ENCODE results near the gene CLDN11.

CLDN11 gene

GRCh38 chr3:170448584-170448983 lies 29.9 kb downstream of the CLDN11 start:
- Histone ChIP-seq H3K36me3 (ENCODE audit: control insufficient read depth in 2 of 2, insufficient read depth in 1 of 2, low read length in 2 of 2) (no peaks in the 10 kb centered on the region), H3K9me3 (ENCODE audit: control insufficient read depth, insufficient read depth, low read depth, low read length) (no peaks in the 10 kb centered on the region), H3K4me1 (ENCODE audit: control insufficient read depth, insufficient read depth, low read length) (no peaks in the 10 kb centered on the region), H3K27ac (ENCODE audit: extremely low read depth, low read depth, low read length) (no peak overlapping the region), H3K4me3 (ENCODE audit: low read depth, low read length) (no peak overlapping the region)
- POLR2A ChIA-PET: no interaction called here
- TF ChIP-seq ZSCAN18 (tag by site-specific recombination; IDR thresholded peaks at IDR 0.05) (no peak), ZNF791 (tag by site-specific recombination; IDR thresholded peaks at IDR 0.05) (no peak), ZNF169 (tag by site-specific recombination; IDR thresholded peaks at IDR 0.05) (no peak), PRDM1 (tag by site-specific recombination; IDR thresholded peaks at IDR 0.05) (peak; percentile 88)
- TF ChIP-seq, protein P1, sequence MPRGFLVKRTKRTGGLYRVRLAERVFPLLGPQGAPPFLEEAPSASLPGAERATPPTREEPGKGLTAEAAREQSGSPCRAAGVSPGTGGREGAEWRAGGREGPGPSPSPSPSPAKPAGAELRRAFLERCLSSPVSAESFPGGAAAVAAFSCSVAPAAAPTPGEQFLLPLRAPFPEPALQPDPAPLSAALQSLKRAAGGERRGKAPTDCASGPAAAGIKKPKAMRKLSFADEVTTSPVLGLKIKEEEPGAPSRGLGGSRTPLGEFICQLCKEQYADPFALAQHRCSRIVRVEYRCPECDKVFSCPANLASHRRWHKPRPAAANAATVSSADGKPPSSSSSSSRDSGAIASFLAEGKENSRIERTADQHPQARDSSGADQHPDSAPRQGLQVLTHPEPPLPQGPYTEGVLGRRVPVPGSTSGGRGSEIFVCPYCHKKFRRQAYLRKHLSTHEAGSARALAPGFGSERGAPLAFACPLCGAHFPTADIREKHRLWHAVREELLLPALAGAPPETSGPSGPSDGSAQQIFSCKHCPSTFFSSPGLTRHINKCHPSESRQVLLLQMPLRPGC (tag by site-specific recombination; IDR thresholded peaks at IDR 0.05): no peak
- CTCF ChIA-PET: interaction anchor here (0.6 to 1.2 kb wide), 2 partner anchors 351 to 363 kb away, joined by 4 to 6 read pairs; no protein-coding TSS in a partner anchor

DNA sequence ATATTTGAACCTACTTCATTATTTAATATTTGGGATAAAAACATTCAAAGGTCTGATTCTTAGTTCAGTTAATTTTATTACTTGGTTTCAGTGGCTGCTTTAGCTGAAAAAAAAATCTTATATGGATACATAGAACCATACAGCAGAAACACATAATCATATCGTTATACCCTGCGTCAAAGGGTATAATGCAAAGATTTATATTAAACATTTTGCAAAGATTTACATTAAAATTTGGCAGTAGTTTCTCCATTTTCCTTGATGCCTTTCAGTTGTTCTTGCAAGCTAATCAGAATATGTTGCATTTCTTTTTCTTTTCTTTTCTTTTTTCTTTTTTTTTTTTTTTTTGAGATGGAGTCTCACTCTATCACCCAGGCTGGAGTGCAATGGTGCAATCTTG lies 31.4 kb downstream of the CLDN11 start:
- Histone ChIP-seq H3K36me3 (ENCODE audit: control insufficient read depth in 2 of 2, insufficient read depth in 1 of 2, low read length in 2 of 2) (no peaks in the 10 kb centered on the region), H3K4me1 (ENCODE audit: control insufficient read depth, insufficient read depth, low read length) (no peaks in the 10 kb centered on the region), H3K9me3 (ENCODE audit: control insufficient read depth, insufficient read depth, low read depth, low read length) (no peaks in the 10 kb centered on the region), H3K27ac (ENCODE audit: extremely low read depth, low read depth, low read length) (no peak overlapping the region), H3K4me3 (ENCODE audit: low read depth, low read length) (no peak overlapping the region)
- no peak for TF ChIP-seq ZNF624 (tag by site-specific recombination; IDR thresholded peaks at IDR 0.05)
- TF ChIP-seq ZNF335 (tag by site-specific recombination; conservative IDR thresholded peaks at IDR 0.05): no peak
- TF ChIP-seq ZNF510 (tag by site-specific recombination; IDR thresholded peaks at IDR 0.05; ENCODE audit: insufficient replicate concordance): no peak
- no peak for TF ChIP-seq ZNF626 (tag by site-specific recombination; IDR thresholded peaks at IDR 0.05)
- no peak for TF ChIP-seq ZNF23 (tag by site-specific recombination; IDR thresholded peaks at IDR 0.05; ENCODE audit: borderline replicate concordance)
- TF ChIP-seq AEBP2 (tag by site-specific recombination; IDR thresholded peaks at IDR 0.05; ENCODE audit: borderline replicate concordance): no peak
- TF ChIP-seq, protein P2, sequence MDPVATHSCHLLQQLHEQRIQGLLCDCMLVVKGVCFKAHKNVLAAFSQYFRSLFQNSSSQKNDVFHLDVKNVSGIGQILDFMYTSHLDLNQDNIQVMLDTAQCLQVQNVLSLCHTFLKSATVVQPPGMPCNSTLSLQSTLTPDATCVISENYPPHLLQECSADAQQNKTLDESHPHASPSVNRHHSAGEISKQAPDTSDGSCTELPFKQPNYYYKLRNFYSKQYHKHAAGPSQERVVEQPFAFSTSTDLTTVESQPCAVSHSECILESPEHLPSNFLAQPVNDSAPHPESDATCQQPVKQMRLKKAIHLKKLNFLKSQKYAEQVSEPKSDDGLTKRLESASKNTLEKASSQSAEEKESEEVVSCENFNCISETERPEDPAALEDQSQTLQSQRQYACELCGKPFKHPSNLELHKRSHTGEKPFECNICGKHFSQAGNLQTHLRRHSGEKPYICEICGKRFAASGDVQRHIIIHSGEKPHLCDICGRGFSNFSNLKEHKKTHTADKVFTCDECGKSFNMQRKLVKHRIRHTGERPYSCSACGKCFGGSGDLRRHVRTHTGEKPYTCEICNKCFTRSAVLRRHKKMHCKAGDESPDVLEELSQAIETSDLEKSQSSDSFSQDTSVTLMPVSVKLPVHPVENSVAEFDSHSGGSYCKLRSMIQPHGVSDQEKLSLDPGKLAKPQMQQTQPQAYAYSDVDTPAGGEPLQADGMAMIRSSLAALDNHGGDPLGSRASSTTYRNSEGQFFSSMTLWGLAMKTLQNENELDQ (tag by site-specific recombination; IDR thresholded peaks at IDR 0.05; ENCODE audit: low read depth): no peak
- TF ChIP-seq, protein P3, sequence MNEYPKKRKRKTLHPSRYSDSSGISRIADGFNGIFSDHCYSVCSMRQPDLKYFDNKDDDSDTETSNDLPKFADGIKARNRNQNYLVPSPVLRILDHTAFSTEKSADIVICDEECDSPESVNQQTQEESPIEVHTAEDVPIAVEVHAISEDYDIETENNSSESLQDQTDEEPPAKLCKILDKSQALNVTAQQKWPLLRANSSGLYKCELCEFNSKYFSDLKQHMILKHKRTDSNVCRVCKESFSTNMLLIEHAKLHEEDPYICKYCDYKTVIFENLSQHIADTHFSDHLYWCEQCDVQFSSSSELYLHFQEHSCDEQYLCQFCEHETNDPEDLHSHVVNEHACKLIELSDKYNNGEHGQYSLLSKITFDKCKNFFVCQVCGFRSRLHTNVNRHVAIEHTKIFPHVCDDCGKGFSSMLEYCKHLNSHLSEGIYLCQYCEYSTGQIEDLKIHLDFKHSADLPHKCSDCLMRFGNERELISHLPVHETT (tag by site-specific recombination; IDR thresholded peaks at IDR 0.05): no peak
- no peak for TF ChIP-seq ZNF292 (tag by site-specific recombination; IDR thresholded peaks at IDR 0.05; ENCODE audit: borderline replicate concordance, low read depth)
- TF ChIP-seq ZNF560 (tag by site-specific recombination; IDR thresholded peaks at IDR 0.05; ENCODE audit: borderline replicate concordance): no peak
- TF ChIP-seq EGR2 (tag by site-specific recombination; IDR thresholded peaks at IDR 0.05; ENCODE audit: low read depth): no peak
- ChIA-PET POLR2A (no interaction called here), CTCF (interaction anchor here (0.7 to 1.0 kb wide), 2 partner anchors 50 to 354 kb away, joined by 3 to 5 read pairs; no protein-coding TSS in a partner anchor)

Data from HEK293 (cell line).